B cell (primary cell): ENCODE measurements around the gene MVD.

Source experiments
- CTCF ChIP-seq: fragments of 200-600 bp; IDR thresholded peaks from one replicate; pipeline ENCODE4 v1.8.0; 2022; ENCODE audit warnings: antibody characterized with exemption, mild to moderate bottlenecking
- EZH2 ChIP-seq: IDR thresholded peaks from 2 replicates; pipeline ENCODE4 v1.6.1; 2012; ENCODE audit warnings: borderline replicate concordance, low read depth, mild to moderate bottlenecking, moderate library complexity, low read length; ENCODE audit not compliant: insufficient read depth, poor library complexity, severe bottlenecking

GRCh38 chr16:88694221-88695087, 31.6 kb upstream of the MVD start:
- TF ChIP-seq CTCF (no peak), EZH2 (no peak)
